ENCODE measurements around the gene TUT7.

TUT7 gene

GRCh38 chr9:86248746-86249145, 105.5 kb downstream of the TUT7 start:
- DNase-seq = no peak

- no peak for DNase-seq
These were observed 107.5 kb downstream of the TUT7 start for GRCh38 chr9:86246752-86247161.

- no peak for DNase-seq
These were observed 112.1 kb downstream of the TUT7 start for GRCh38 chr9:86242071-86242470.

- no peak for DNase-seq
These were observed 113.0 kb downstream of the TUT7 start for GRCh38 chr9:86241216-86241615.

DNA sequence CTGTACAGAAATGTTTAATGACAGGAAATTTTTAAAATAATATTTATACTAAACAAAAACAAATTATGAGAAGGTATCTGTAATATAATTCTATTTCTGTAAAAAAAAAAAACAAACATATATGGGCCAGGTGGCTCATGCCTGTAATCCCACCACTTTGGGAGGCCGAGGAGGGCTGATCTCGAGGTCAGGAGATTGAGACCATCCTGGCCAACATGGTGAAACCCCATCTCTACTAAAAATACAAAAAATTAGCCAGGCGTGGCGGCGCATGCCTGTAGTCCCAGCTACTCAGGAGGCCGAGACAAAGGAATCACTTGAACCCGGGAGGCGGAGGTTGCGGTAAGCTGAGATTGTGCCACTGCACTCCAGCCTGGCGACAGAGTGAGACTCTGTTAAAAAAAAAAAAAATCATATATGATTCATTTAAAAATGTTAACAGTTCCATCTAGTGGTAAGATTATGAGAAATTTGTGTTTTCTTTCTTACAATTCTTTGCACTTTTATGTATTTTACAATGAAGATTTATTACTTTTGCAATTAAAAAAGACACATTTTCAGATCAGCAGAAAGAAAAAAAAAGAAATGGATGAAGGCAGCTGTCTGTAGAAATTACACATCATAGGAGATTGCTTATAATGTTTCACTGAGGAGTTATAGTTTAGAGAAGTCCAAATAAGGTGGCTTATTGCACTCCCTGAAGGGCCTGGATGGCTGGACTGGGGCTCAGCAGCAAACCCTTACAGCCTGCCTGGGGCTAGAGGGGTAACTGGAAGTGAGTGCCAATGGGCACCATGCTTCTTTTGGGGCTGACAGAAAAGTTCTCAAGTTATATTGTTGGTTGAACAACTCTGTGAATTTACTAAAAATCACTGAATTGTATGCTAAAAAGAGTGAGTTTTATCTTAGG, 115.1 kb downstream of the TUT7 start:
- no peak for DNase-seq
